Measurements from ENCODE around the gene ENTPD7. TPM values are rescaled to one million over a fixed set of nuclear protein-coding genes. Genes with fewer than 3 reads are reported as not detected.

Gene ENTPD7
- total and polyA plus RNA-seq, 9 of the 15 experiments (the other 6 are each of a cell fraction or from before 2014, with no cell fraction given): 1.4 to 13.9 (median 8.5) TPM

DNA sequence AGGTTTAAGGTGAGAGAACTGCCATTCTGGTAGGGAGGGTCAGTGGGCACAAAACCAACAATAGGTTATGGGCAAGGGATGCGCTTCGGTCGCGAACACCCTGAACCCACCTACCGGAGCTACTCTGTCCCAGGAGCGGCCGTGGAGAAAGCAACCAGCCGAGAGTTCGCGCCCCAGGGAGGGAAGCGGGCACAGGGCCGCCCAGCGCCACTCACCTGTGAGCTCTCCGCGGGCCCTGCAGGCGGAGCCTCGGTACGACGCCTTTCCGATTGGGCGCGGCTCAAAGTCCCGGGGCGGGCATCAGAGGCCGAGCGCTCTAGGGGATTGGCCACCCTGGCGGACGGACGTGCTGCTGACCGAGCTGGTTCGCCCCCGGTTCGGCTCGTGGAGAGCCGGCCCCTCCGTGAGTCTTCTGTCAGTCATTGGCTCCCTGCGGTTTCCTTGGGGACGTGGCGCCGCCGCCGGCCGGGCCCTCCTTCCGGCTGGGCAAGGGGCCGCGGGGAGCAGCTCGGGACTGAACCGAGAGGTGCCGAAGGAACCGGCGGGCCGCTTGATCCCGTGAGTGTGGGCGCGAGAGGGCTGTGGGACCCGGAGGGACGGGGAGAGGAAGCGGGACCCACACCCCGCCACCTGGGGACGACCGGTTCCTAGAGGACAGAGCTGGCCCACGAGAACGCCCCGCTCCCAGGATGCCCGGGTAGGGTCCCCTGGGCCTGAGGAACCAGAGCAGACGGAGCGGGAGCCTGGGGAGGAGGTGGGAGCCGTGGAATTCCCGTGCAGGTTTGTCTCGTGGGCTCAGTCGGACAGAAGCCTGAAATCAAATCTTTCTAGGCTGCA is at the start of gene ENTPD7 (continued):
- TF ChIP-seq, protein P1, sequence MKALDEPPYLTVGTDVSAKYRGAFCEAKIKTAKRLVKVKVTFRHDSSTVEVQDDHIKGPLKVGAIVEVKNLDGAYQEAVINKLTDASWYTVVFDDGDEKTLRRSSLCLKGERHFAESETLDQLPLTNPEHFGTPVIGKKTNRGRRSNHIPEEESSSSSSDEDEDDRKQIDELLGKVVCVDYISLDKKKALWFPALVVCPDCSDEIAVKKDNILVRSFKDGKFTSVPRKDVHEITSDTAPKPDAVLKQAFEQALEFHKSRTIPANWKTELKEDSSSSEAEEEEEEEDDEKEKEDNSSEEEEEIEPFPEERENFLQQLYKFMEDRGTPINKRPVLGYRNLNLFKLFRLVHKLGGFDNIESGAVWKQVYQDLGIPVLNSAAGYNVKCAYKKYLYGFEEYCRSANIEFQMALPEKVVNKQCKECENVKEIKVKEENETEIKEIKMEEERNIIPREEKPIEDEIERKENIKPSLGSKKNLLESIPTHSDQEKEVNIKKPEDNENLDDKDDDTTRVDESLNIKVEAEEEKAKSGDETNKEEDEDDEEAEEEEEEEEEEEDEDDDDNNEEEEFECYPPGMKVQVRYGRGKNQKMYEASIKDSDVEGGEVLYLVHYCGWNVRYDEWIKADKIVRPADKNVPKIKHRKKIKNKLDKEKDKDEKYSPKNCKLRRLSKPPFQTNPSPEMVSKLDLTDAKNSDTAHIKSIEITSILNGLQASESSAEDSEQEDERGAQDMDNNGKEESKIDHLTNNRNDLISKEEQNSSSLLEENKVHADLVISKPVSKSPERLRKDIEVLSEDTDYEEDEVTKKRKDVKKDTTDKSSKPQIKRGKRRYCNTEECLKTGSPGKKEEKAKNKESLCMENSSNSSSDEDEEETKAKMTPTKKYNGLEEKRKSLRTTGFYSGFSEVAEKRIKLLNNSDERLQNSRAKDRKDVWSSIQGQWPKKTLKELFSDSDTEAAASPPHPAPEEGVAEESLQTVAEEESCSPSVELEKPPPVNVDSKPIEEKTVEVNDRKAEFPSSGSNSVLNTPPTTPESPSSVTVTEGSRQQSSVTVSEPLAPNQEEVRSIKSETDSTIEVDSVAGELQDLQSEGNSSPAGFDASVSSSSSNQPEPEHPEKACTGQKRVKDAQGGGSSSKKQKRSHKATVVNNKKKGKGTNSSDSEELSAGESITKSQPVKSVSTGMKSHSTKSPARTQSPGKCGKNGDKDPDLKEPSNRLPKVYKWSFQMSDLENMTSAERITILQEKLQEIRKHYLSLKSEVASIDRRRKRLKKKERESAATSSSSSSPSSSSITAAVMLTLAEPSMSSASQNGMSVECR (CRISPR knock-in tag; IDR thresholded peaks at IDR 0.05): peak; percentile 60; the same call in 1 of the 2 replicates
- TF ChIP-seq HNRNPL (IDR thresholded peaks at IDR 0.05; ENCODE audit: low read depth, low read length) (peak; percentile 77; the same call in 1 of the 2 replicates), PHF21A (IDR thresholded peaks at IDR 0.05; ENCODE audit: borderline replicate concordance, low read depth) (no peak), TEAD1 (CRISPR knock-in tag; IDR thresholded peaks at IDR 0.05) (no peak), LARP7 (IDR thresholded peaks at IDR 0.05) (0 out of 2 replicates have a peak, but pooled peaks have one; percentile 39), HDAC2 (IDR thresholded peaks at IDR 0.05) (no peak), ZNF586 (CRISPR knock-in tag; conservative IDR thresholded peaks at IDR 0.05) (no peak), ATF7 (IDR thresholded peaks at IDR 0.05) (0 out of 2 replicates have a peak, but pooled peaks have one; percentile 41), SP2 (IDR thresholded peaks at IDR 0.05; ENCODE audit: extremely low read depth, low read depth, low read length, poor library complexity, severe bottlenecking) (peak; percentile 49), KLF16 (IDR thresholded peaks at IDR 0.05) (no peak), ETS2 (tag; IDR thresholded peaks at IDR 0.05; ENCODE audit: borderline replicate concordance, poor library complexity, severe bottlenecking) (no peak)
